SW480 (cell line): ENCODE measurements around the gene NHERF2.

Experiments used
- DNase-seq: peaks from one replicate; pipeline ENCODE4 v3.0.0-alpha.2; 2016; ENCODE audit warnings: low spot score

The NHERF2 gene

DNA sequence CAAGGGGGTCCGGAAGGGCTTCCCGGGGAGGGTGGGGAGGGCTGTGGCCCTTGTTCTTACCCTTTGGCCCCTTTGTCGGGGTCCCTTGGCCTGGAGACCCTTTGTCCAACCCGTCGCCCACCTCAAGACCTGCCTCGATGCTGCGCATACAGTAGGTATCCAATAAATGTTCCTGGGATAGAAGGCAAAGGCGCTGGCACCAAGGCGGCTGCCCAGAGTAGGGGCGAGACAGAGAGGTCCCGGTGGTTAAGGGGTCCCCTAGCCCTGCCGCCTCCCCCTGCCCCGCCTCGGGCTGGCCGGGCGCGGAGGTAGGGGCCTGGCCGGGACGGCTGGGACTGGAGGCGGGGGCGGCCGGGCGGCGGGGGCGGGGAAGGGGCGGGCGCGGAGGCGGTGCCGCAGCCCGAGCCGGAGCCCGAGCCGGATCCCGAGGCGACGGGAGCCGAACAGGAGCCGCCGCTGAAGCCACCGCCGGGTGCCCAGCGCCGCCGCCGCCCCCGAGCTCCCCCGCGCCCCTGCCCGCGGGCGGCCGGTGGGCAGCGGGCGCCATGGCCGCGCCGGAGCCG lies at the start of gene NHERF2:
Gene NHERF2, plus strand, starts transcription at position 442 of the 563 bp plus-strand sequence. Its CDS starts 104 bp downstream, at position 546.
- no peak for DNase-seq

DNA sequence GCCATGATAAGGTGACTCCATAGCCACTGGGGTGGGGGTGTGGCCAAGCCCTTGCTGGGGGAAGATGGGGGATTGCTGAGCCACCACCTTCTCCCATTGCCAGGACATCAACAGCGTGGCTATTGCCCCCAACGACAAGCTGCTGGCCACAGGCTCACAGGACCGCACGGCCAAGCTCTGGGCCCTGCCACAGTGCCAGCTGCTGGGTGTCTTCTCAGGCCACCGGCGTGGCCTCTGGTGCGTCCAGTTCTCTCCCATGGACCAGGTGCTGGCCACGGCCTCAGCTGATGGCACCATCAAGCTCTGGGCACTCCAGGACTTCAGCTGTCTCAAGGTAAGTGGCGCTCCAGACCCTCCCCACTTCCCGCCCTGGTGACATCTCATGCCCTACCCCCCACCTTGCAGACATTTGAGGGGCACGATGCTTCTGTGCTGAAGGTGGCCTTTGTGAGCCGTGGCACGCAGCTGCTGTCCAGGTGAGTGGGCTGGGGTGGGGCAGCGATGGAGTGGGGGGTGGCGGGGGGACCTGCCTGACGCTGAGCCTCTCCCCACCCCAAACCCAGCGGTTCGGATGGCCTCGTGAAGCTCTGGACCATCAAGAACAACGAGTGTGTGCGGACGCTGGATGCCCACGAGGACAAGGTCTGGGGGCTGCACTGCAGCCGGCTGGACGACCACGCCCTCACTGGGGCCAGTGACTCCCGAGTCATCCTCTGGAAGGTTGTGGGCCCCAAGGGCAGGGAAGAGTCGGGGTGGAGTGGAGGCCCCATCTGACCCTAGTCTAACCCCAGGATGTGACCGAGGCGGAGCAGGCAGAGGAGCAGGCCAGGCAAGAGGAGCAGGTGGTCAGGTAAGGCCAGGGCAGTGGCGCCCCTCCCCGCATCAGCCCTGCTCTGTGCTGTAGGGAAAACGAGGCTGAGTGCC lies 49.5 kb upstream of the NHERF2 start:
- DNase-seq = no peak

DNA sequence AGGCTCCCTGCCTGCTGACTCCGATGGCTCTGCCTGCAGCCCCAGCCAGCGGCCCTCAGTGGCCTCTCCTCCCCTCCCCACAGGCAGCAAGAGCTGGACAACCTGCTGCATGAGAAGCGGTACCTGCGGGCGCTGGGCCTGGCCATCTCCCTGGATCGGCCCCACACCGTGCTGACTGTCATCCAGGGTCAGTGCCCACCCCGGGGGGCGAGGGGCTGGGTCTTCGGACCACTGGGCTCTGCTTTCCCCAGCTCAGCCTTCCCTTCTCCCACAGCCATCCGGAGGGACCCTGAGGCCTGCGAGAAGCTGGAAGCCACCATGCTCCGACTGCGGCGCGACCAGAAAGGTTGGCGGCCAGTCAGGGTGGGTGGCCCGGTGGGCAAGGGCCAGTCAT lies 48.8 kb upstream of the NHERF2 start:
- DNase-seq = no peak

DNA sequence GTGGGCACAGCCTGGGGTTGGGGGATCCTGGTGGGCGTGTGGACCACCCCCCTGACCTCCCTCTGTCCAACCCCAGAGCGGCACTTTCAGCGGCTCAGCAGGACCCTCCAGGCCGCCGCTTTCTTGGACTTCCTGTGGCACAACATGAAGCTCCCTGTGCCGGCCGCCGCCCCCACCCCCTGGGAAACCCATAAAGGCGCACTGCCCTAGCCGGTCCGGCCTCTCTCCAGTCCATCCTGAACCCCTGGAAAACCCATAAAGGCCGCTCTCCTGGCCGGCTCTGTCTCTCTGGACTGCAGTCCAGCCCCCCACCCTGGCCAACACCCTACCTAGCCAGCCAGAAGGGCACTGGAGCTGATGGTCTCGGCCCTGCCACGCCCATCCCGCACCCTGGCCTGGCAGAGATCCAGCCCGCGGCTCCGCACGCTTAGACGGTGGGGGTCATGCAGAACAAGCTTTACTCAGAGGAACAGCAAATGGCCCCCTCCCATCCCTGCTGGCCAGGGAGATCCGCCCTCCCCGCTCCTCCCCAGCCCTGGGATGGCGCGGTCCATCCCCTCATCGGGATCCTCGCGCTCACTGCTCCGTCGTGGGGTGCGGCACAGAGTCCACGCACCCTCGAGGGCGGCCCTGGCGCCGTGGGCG lies 48.1 kb upstream of the NHERF2 start:
- no peak for DNase-seq

GRCh38 chr16:1979271-1980029 lies 47.3 kb upstream of the NHERF2 start:
- DNase-seq = peak; percentile 86

GRCh38 chr16:1980030-1980769 lies 46.5 kb upstream of the NHERF2 start:
- DNase-seq = peak; percentile 45

DNA sequence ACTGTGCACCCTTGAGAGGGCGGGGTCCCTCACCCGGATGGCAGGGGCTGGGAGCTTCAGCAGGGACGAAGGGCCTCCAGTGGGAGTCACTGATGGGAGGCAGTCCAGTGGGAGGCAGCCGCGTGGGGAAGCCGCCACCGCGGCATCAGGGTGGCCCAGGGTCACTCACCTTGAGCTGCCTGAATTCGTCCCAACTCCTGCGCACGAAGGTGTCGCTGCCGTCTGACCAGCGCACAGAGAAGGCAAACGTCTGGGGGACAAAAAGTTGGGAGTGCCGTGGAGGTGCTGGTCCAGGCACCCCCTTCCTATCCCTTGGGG lies 46.0 kb upstream of the NHERF2 start:
- DNase-seq = no peak

DNA sequence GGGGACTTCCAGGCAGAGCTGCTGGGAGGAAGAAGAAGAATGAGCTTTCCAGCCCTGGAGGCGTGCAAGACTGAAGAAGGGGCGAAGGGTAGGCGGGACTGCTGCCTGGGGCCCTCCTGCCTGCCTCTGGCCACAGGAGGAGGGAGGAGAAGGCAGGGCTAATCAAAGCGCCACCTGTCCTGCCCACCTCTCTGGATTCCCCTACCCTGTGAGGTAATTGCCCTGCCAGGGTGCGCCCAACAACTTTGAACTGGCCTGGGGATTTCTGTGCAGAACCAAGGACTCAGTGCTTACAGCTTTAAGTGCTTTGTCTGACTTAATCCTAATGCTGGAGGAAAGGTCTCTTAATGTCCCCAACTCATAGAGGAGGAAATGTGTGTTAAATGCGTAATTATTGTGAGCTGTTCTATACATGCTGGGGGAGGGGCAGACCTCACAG lies 45.3 kb upstream of the NHERF2 start, which contains the start of gene NOXO1:
Gene NOXO1, minus strand, starts transcription at position 72 of the 439 bp plus-strand sequence. CDS start 290 bp downstream, outside the sequence.
- DNase-seq = peak; percentile 79

DNA sequence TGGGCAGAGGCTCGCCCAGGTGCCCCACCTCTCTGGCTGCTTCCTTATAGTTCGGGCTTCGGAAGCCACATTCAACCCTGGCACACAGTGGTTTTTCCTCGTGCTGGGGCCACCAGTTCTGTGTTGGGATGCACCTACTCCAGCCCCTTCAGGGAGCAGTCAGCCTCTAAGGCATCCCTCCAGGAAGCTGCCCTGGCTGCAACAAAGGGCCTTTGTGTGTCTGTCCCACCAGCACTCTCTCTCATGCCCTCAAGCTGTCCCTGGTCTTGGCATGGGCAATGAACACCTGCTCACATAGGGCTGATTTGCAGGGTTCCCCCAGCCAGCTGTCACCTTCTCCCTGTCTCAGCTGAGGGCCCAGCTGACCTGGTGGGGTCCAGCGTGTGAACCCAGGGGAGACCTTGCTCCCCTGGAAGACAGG lies 44.7 kb upstream of the NHERF2 start:
- DNase-seq = peak; percentile 91

DNA sequence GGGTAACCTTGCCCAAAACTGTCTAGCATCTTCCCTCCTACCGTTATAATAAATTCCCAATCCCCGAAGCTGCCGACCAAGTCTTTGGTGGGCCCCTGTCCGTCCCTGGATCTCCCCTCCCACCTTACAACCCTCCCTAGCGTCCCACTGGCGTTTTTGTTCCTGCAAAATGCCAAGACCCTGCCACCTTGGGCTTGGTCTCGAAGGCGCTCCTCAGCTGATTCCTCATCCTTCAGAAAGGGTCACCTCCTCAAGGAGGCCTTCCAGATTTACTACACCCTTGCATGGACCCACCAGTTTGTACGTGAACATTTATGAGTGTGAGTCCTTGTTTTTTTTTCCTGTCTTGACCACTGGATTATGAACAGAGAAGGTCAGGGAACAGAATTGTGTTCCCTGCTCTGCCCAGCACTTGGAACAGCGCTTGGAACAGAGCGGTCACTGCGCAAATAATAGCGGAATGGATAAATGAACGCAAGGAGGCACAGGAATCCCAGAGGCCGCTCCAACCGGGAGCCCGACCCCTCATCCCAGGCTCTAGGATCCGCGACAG lies 43.6 kb upstream of the NHERF2 start:
- no peak for DNase-seq

DNA sequence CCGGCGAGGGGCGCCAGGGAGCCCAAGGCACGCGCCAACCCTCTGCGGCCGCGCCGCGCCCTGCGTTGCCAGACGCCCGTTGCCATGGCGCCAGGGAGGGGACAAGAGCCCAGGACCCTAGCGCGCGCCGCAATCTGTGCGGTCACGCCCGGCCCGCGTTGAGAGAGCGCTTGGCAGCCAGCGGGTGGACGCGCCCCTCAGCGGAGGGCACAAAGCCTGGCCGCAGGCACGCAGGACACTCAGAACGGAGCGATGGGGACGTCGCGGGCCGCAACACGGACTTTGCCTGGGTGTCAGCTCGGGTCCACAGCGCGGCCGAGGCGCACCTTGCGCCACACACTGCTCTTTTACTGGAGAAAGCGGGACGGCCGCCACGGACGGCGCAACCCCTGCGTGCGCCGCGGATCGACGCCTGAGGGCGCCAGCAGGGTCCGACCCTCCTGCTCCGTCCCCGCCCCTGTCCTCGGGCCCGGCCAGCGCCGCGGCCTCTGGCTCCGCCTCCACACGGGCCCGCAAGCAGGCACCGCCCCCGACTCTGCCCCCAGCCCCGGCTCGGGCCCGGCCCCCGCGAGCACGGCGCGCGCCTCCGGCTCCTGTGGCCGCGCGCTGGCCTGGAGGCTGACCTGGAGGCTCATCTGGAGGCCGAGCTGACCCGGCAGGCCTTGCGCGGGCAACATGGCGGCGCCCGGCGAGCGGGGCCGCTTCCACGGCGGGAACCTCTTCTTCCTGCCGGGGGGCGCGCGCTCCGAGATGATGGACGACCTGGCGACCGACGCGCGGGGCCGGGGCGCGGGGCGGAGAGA lies 43.0 kb upstream of the NHERF2 start, which contains the start of gene GFER:
Gene GFER, plus strand, starts transcription at position 650 of the 803 bp plus-strand sequence. Its CDS starts 26 bp downstream, at position 676.
- DNase-seq = peak; percentile 86

GRCh38 chr16:1984347-1985225 lies 42.1 kb upstream of the NHERF2 start:
- no peak for DNase-seq

GRCh38 chr16:1985466-1986150 lies 41.1 kb upstream of the NHERF2 start:
- DNase-seq = no peak

DNA sequence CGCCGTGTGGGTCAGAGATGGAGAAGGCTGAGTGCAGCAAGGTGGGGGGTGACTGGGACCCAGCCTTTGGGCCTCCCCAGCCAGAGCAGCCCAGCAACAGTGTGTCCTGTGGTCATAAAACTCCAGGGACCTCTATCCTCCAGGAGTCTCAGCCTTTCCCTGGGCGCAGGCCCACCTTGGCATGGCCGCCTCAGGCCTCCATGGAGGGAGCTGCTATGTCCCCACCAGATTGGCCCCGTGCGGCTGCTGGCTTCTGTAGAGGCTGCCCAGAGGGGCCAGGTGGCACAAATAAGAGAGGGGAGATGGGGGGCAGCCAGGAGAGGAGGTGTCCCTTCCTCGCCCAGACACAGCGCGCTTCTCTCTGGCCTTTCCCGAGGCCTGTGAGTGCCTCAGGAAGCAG lies 39.5 kb upstream of the NHERF2 start:
- DNase-seq = no peak

DNA sequence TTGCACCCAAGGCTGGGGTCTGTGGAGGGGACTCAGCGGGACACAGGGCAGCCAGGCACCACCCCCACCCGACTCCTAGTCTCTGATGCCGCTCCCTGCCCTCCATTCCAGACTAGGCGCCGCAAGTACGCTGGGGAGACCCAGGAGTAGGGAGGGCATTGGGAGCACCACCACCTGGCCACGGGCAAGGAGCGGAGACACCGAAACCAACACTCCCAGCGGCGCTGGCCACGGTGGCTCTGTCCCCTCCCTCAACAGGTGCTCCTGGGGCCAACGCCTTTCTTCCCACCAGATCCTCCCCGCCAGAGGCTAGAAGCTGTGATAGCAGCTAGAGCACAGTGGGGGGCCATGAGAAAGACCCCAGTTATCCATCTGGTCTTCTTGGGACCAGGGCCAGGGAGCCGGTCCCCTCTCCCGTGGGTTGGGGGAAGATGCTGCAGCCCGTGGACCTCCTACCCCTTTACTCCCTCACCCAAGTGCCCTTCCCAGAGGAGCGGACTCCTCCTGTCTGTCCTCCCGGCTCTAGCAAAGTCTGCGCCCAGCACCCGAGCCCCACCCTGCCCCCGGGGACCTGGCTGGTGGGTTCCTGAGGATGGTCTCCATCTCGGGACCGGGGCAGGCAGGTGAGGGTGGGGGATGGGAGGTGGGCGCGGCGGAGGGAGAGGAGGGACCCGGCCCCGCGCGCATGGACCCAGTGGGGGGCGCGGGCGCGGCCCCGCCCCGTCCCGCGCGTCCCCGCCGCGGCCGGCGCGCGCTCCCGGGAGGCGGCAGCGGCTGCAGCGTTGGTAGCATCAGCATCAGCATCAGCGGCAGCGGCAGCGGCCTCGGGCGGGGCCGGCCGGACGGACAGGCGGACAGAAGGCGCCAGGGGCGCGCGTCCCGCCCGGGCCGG lies 37.2 kb upstream of the NHERF2 start, which contains the start of gene SYNGR3:
Gene SYNGR3, plus strand, starts transcription at position 762 of the 892 bp plus-strand sequence. CDS start 133 bp downstream, outside the sequence.
- DNase-seq = no peak

DNA sequence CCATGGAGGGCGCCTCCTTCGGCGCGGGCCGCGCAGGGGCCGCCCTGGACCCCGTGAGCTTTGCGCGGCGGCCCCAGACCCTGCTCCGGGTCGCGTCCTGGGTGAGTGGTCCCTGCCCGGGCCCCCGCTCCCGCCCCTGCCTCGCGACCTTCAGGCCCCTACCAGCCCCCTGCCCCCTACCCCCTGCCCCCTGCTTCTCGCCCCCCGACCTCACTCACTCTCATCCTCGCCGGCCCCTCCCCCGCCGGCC lies 36.7 kb upstream of the NHERF2 start:
- DNase-seq = no peak

DNA sequence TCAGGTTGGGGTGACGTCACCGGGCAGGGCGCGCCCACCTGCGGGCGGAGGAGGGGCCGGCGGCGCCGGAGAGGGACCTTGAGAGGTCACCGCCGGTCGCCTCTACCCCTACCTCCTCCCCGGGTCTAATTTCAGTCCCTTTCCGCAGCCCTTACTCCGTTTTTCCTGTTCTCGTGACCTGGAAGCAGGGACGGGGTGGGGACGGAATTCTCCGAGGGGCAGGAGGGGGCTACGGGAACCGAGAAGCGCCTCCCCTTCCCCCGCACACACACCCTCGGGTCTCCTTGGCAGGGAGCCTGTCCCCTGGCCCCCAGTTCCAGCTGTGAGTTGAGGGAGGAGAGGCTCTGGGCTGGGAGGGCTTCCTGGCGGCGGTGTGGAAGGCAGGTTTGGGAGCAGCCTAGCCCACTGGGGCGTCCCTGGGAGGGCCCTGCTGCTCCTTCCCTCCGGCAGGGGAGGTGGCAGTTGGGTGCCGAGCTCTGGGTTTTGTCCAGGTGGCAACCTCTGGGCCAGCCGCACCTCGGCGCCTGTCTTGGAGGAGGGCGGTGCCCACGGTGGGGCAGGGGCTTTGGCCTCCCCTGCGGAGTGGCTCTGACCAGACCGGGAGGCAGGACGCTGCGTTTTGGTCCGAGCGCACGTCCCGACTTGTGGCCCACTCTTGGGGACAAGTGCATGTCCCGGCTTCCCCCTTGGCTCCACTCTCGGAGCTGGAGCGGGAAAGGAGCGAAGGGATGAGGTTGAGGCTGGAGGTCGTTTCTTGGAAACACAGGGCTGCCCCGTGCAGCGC lies 36.2 kb upstream of the NHERF2 start:
- peak; percentile 41 for DNase-seq
